ENCODE data around the gene PTPN3. TPM values are rescaled to one million over a fixed set of nuclear protein-coding genes. Genes with fewer than 3 reads are reported as not detected.

The PTPN3 gene
- total RNA-seq, 4 donors from 2014 or later, result 3.1 to 9.0 (median 5.7) TPM

DNA sequence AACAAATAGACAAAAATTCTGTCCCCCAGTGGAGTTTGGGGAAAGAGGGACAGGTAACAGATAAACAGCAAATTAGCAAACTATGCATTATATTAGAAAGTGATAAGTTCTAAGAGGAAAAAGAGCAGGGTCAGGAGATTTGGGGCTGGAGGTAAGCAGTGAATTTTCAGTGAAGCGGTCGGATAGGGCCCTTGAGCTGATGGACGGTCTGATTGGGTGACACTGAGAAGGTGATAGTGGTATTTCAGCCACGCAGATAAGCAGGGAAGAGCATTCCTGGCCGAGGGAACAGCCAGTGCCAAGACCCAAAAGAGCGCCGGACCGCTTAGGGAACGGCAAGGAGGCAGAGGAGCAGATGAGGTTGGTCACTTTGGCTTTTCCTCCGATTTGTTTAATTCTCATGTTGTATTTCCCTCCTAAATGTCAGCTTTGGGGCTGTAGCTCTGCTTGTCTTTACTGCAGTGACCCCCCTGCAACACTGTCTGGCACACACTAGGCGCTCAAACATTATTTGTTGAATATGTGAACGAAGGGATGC, 1.1 kb upstream of the PTPN3 start:
- no peak for TF ChIP-seq CTCF (IDR thresholded peaks at IDR 0.05; ENCODE audit: low read depth)

DNA sequence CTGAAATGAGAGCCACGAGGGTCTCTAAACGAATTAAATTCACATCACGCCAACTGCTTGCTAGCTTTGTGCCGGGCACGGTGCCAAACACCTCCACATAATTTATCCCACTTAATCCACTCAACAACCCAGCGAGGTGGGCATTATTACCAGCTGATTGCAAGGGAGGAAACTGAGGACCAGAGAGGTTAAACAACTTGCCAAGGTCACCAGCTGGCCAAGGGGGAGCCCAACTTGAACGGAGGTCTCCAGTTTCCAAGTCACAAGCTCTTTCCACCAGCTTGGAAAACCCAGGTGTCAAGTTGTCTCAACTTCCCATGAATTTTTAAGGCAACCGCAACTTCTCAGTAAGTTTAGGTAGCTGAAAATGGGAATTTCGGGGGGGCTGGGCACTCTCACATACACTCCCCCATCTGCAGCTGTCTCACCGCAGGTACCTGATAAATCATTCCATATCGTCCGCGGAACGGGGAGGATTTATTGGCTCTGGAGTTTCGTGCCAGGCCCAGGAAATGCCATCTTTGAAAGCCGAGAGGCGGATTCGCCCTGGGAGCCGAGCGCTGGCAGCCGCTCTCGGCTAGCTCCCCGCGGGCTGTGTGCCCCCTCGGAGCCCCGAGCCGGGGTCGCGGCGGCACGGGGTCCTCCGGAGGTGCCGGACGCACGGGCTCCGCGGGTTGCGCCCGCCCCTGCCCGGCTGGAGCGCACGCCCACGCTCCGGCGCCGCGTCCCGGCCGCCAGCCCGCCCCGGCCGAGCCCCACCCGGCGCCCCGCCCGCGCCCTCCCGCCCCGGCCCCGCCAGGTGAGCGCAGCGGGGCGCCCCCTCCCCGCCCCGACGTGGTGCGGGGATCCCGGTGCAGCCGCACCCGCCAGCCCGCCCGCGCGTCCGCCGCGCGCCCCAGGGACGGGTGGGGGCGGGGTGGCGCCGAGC, 617 bp downstream of the PTPN3 start:
- TF ChIP-seq CTCF (IDR thresholded peaks at IDR 0.05; ENCODE audit: low read depth), result no peak

DNA sequence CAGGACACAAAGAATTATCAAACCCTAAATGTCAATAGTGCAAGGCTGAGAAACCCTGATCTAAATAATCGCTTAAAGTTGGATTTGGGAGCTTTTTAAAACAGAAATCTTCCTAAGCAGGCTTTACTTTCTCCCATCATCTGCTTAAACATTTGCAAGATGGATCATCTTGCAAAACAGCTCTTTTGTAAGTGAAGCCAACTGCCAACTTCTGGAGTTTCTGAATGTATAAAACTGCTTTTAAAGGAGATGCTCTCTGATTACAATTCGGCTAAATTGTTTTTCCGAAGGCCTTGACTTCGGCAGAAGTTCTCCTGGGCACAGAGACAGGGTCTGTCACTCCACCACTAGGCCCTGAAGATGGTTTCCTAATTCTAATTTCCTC, 1.3 kb downstream of the PTPN3 start:
- TF ChIP-seq CTCF (IDR thresholded peaks at IDR 0.05; ENCODE audit: low read depth), result no peak

GRCh38 chr9:109496218-109496617, 1.9 kb downstream of the PTPN3 start:
- no peak for TF ChIP-seq CTCF (IDR thresholded peaks at IDR 0.05; ENCODE audit: low read depth)

DNA sequence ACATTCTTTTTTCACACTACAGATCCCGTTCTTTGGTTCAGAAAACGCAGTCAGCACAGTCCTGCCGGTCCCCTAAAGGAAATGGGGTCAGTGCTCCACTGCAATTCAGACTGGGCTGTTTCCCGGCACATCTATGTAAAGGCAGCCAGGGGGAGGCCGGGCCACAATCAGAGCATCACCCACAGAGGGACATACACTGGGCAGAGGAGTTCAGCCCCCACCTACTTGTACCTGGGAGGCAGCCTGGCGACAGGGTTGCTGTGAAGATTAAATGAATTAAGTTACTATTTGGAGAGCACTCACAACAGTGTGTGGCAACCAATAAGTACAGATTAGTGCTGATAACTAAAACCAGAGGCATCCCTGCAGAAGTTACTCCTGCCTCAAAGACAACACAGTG, 4.5 kb downstream of the PTPN3 start:
- TF ChIP-seq CTCF (IDR thresholded peaks at IDR 0.05; ENCODE audit: low read depth), result no peak

- no peak for TF ChIP-seq CTCF (IDR thresholded peaks at IDR 0.05; ENCODE audit: low read depth)
Measured at GRCh38 chr9:109491590-109491989, 6.5 kb downstream of the PTPN3 start.

DNA sequence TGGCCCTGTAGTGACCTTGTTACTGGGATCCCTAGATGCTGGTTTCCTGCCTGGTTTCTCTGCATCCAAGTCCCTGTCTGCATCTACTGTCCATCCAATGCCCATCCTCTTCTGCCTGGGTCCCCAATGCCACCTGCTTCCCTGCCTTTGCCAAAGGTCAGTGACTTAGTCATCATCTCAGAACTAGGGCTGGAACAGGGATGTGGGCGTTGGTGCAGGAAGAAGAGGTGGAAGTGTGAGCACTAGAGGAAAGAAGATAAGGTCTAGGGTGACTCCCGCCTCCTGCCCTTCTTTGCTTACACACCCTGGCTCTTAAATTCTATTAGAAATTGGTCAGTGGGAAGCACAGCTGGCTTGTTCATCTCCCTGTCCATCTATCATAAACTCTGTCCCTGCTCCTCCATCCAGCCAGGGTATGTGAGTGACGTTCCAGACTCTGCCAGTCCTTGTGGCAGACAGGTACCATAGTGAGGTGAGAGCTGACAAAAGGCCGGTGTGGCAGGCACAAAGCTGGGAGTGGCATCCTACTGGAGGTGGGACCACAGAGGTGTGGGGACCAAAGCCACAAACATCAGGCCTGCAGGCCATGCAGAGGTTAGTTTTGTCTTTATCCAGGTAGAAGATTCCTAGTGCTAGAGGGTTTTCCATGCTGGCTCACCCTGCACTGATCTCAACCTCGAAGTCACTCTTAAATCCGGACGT, 9.2 kb downstream of the PTPN3 start:
- TF ChIP-seq CTCF (IDR thresholded peaks at IDR 0.05; ENCODE audit: low read depth), result no peak
